HepG2 (cell line): ENCODE data around the gene ATL2. TPM values are rescaled to one million over a fixed set of nuclear protein-coding genes. Genes with fewer than 3 reads are reported as not detected.

Experiments used
- AGO1 ChIP-seq: fragments of 200-400 bp; formaldehyde crosslinking; IDR thresholded peaks from 2 replicates; pipeline ENCODE4 v1.6.1; 2017; ENCODE audit warnings: mild to moderate bottlenecking, low read depth, low read length, moderate library complexity; ENCODE audit not compliant: poor library complexity, severe bottlenecking
- ESRRA ChIP-seq: sonication (generic); formaldehyde crosslinking; IDR thresholded peaks from 2 replicates; pipeline ENCODE4 v1.5.1; 2020; ENCODE audit warnings: mild to moderate bottlenecking, low read depth, missing genetic modification reagents
- NFKBIZ ChIP-seq: IDR thresholded peaks from 2 replicates; pipeline ENCODE4 v1.6.1; 2018; ENCODE audit warnings: missing genetic modification reagents, missing compliant biosample characterization
- POLR2AphosphoS2 ChIP-seq: IDR thresholded peaks from 2 replicates; pipeline ENCODE4 v1.6.1; 2011; ENCODE audit warnings: low read depth, low read length, improper control_type of control experiment
- SMAD9 ChIP-seq: sonication (generic); formaldehyde crosslinking; IDR thresholded peaks from 2 replicates; pipeline ENCODE4 v1.5.1; 2020; ENCODE audit warnings: mild to moderate bottlenecking, missing genetic modification reagents
- ZBTB8A ChIP-seq: sonication (generic); formaldehyde crosslinking; IDR thresholded peaks from 2 replicates; pipeline ENCODE4 v1.4.0; 2020; ENCODE audit warnings: mild to moderate bottlenecking, low read depth, missing genetic modification reagents, borderline replicate concordance
- polyA plus RNA-seq, 8 experiments: library from polyadenylated mRNA; depleted of rRNA in 3 of 8; stranded (reverse) in 7 of 8; unstranded in 1 of 8; fragments of >200 nt; fragmentation: Illumina TruSeq in 4 of 8; extraction: Trizol in 4 of 8; gene quantifications; 2 replicates each; pipeline versions ENCODE4 v1.2.1 to v1.2.3, GENCODE V29; 2011 to 2016; ENCODE audit warnings: low read depth in 4 of 8, missing spikeins in 1 of 8, mixed read lengths in 1 of 8; ENCODE audit not compliant: insufficient read depth in 1 of 8
- total RNA-seq, 5 experiments: library from RNA; depleted of rRNA; stranded (reverse); fragments of >200 nt; fragmentation: Illumina TruSeq; extraction: Trizol; gene quantifications; 2 replicates each; pipeline ENCODE4 v1.2.3, GENCODE V29; 2016; ENCODE audit warnings: low read depth in 1 of 5
- TF ChIP-seq, protein P1 (sequence below), 2 experiments: fragments of 450-650 bp in 1 of 2; sonication (generic) in 1 of 2; formaldehyde crosslinking in 1 of 2; IDR thresholded peaks; 2 replicates each; pipeline versions ENCODE4 v1.6.1 to v1.8.0; 2016 to 2022; ENCODE audit warnings: antibody characterized with exemption in 1 of 2, mild to moderate bottlenecking in 1 of 2, missing genetic modification reagents in 1 of 2
- TF ChIP-seq, protein P2 (sequence below), 2 experiments: sonication (generic) in 1 of 2; formaldehyde crosslinking in 1 of 2; IDR thresholded peaks; 2 replicates each; pipeline versions ENCODE4 v1.6.1 to v1.9.0; 2014 to 2022; ENCODE audit warnings: antibody characterized with exemption in 1 of 2, borderline replicate concordance in 1 of 2, inconsistent platforms in 1 of 2, low read depth in 1 of 2, missing genetic modification reagents in 1 of 2
- TF ChIP-seq, protein P3 (sequence below): sonication (generic); formaldehyde crosslinking; IDR thresholded peaks from 2 replicates; pipeline ENCODE4 v1.8.1; 2023; ENCODE audit warnings: mild to moderate bottlenecking, missing genetic modification reagents

ATL2 gene
- total and polyA plus RNA-seq, 2 of the 13 experiments (the other 11 are each of a cell fraction or from before 2014, with no cell fraction given) = 56.5 to 119 TPM

DNA sequence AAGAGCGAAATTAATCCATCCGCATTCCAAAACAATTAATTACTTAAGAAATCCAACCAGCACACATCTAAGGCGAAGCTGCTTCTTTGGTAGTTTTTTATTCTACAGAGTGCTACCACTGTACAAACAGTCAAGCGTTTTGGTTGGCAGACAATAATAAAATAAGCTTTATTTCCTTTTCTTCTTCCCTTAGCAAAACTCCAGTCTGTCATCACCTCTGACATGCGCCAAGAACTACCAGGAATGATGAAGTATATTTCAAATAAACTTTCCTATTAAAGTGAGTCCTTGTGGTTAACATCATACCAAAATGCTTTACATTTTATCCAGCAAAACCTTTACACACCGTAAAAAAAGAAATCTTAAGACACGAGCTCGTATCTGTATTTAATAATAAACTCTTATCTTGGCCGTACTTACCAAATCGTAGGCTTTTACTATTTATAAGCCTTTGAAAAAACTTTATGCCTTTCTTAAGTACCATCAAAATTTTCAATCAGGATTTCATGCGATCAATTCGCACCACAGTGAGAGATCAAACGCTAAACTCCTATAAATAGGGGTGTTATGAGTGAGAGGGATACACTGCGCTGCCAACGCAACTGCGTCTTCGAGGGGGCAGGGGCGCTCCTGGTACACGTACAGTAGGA, 1.3 kb downstream of the ATL2 start (continued):
- TF ChIP-seq, protein P1, sequence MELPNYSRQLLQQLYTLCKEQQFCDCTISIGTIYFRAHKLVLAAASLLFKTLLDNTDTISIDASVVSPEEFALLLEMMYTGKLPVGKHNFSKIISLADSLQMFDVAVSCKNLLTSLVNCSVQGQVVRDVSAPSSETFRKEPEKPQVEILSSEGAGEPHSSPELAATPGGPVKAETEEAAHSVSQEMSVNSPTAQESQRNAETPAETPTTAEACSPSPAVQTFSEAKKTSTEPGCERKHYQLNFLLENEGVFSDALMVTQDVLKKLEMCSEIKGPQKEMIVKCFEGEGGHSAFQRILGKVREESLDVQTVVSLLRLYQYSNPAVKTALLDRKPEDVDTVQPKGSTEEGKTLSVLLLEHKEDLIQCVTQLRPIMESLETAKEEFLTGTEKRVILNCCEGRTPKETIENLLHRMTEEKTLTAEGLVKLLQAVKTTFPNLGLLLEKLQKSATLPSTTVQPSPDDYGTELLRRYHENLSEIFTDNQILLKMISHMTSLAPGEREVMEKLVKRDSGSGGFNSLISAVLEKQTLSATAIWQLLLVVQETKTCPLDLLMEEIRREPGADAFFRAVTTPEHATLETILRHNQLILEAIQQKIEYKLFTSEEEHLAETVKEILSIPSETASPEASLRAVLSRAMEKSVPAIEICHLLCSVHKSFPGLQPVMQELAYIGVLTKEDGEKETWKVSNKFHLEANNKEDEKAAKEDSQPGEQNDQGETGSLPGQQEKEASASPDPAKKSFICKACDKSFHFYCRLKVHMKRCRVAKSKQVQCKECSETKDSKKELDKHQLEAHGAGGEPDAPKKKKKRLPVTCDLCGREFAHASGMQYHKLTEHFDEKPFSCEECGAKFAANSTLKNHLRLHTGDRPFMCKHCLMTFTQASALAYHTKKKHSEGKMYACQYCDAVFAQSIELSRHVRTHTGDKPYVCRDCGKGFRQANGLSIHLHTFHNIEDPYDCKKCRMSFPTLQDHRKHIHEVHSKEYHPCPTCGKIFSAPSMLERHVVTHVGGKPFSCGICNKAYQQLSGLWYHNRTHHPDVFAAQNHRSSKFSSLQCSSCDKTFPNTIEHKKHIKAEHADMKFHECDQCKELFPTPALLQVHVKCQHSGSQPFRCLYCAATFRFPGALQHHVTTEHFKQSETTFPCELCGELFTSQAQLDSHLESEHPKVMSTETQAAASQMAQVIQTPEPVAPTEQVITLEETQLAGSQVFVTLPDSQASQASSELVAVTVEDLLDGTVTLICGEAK (IDR thresholded peaks at IDR 0.05) = no peak
- TF ChIP-seq, protein P1 (CRISPR knock-in tag; IDR thresholded peaks at IDR 0.05) = no peak
- no peak for TF ChIP-seq ESRRA
- no peak for TF ChIP-seq AGO1
- TF ChIP-seq, protein P2, sequence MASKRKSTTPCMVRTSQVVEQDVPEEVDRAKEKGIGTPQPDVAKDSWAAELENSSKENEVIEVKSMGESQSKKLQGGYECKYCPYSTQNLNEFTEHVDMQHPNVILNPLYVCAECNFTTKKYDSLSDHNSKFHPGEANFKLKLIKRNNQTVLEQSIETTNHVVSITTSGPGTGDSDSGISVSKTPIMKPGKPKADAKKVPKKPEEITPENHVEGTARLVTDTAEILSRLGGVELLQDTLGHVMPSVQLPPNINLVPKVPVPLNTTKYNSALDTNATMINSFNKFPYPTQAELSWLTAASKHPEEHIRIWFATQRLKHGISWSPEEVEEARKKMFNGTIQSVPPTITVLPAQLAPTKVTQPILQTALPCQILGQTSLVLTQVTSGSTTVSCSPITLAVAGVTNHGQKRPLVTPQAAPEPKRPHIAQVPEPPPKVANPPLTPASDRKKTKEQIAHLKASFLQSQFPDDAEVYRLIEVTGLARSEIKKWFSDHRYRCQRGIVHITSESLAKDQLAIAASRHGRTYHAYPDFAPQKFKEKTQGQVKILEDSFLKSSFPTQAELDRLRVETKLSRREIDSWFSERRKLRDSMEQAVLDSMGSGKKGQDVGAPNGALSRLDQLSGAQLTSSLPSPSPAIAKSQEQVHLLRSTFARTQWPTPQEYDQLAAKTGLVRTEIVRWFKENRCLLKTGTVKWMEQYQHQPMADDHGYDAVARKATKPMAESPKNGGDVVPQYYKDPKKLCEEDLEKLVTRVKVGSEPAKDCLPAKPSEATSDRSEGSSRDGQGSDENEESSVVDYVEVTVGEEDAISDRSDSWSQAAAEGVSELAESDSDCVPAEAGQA (IDR thresholded peaks at IDR 0.05; ENCODE audit: low read depth) = no peak
- TF ChIP-seq, protein P2 (CRISPR knock-in tag; IDR thresholded peaks at IDR 0.05; ENCODE audit: borderline replicate concordance) = no peak
- TF ChIP-seq, protein P3, sequence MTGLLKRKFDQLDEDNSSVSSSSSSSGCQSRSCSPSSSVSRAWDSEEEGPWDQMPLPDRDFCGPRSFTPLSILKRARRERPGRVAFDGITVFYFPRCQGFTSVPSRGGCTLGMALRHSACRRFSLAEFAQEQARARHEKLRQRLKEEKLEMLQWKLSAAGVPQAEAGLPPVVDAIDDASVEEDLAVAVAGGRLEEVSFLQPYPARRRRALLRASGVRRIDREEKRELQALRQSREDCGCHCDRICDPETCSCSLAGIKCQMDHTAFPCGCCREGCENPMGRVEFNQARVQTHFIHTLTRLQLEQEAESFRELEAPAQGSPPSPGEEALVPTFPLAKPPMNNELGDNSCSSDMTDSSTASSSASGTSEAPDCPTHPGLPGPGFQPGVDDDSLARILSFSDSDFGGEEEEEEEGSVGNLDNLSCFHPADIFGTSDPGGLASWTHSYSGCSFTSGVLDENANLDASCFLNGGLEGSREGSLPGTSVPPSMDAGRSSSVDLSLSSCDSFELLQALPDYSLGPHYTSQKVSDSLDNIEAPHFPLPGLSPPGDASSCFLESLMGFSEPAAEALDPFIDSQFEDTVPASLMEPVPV (CRISPR knock-in tag) = 0 out of 2 replicates have a peak, but pooled peaks have one; percentile 12
- TF ChIP-seq SMAD9 (CRISPR knock-in tag) = no peak
- no peak for TF ChIP-seq NFKBIZ (CRISPR knock-in tag)
- peak; percentile 72; the same call in 1 of the 2 replicates for TF ChIP-seq POLR2AphosphoS2
- no peak for TF ChIP-seq ZBTB8A (CRISPR knock-in tag)
